Measurements from ENCODE around the gene FAM234B.

FAM234B gene

GRCh38 chr12:13023811-13024530 lies 20.2 kb upstream of the FAM234B start:
- peak; percentile 24; the same call in 1 of the 2 replicates for TF ChIP-seq CTCF (IDR thresholded peaks at IDR 0.05; ENCODE audit: low read depth, low read length)
- no peak overlapping the region for H3K4me3 ChIP-seq (ENCODE audit: low read depth, low read length)

- TF ChIP-seq CTCF (IDR thresholded peaks at IDR 0.05; ENCODE audit: low read depth, low read length) = no peak
- H3K4me3 ChIP-seq (ENCODE audit: low read depth, low read length) = no peak overlapping the region
These were observed 19.7 kb upstream of the FAM234B start for GRCh38 chr12:13024531-13024916.

- no peak for TF ChIP-seq CTCF (IDR thresholded peaks at IDR 0.05; ENCODE audit: low read depth, low read length)
- H3K4me3 ChIP-seq (ENCODE audit: low read depth, low read length) = no peak overlapping the region
These were observed 17.9 kb upstream of the FAM234B start for GRCh38 chr12:13026286-13026685.

GRCh38 chr12:13027032-13027431 lies 17.1 kb upstream of the FAM234B start:
- no peak overlapping the region for H3K4me3 ChIP-seq (ENCODE audit: low read depth, low read length)
- no peak for TF ChIP-seq CTCF (IDR thresholded peaks at IDR 0.05; ENCODE audit: low read depth, low read length)

GRCh38 chr12:13027508-13027907 lies 16.7 kb upstream of the FAM234B start:
- H3K4me3 ChIP-seq (ENCODE audit: low read depth, low read length) = no peak overlapping the region
- TF ChIP-seq CTCF (IDR thresholded peaks at IDR 0.05; ENCODE audit: low read depth, low read length) = no peak

GRCh38 chr12:13028825-13029570 lies 15.2 kb upstream of the FAM234B start:
- H3K4me3 ChIP-seq (ENCODE audit: low read depth, low read length) = no peak overlapping the region

More at GRCh38 chr12:13028825-13029570, 15.2 kb upstream of the FAM234B start:
- no peak for TF ChIP-seq CTCF (IDR thresholded peaks at IDR 0.05; ENCODE audit: low read depth, low read length)

Measured in WI38 (cell line).